ENCODE results near the gene POU2AF1.

POU2AF1 gene, protein sequence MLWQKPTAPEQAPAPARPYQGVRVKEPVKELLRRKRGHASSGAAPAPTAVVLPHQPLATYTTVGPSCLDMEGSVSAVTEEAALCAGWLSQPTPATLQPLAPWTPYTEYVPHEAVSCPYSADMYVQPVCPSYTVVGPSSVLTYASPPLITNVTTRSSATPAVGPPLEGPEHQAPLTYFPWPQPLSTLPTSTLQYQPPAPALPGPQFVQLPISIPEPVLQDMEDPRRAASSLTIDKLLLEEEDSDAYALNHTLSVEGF

DNA sequence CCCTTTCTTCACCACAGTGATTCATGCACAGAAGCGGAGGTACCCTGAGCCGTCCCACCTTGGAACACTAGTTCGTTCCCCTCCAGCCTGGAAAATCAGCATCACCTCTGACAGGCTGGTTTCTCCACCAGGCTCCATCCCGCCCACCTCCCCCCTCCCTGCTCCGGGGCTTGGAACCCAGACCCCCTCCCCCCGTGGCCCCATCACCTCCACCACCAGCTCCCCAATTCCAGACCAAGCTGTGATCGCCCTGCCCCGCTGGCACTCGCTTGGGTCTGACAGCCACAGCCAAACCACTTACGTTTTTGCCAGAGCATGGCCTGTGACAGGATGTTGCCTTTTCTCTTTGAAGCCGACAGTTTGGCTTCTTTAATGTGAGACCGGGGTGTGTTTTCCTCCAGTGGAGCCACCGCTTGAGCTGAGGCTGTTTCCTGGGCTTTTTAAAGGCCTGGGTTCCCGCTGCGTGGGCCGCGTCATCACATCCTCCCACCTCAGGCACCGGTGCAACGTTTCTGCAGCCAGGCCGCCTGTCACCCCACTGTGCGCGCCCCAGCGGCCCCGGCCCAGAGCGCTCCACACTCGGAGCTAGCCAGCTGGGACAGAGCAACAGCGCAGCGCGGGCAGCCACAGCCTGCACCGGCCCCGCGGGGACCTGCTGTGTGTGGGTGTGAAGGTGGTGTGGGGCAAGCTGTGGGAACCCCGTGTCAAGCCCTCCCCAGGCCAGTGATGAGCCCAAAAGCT is at the start of gene POU2AF1:
TSS of gene POU2AF1 (minus strand) at position 415 of the 741 bp plus-strand sequence. CDS start at position 317, 98 bp downstream.
- DNase-seq (ENCODE audit: low spot score) = peak; percentile 62
- FAIRE-seq = peak; percentile 88

DNA sequence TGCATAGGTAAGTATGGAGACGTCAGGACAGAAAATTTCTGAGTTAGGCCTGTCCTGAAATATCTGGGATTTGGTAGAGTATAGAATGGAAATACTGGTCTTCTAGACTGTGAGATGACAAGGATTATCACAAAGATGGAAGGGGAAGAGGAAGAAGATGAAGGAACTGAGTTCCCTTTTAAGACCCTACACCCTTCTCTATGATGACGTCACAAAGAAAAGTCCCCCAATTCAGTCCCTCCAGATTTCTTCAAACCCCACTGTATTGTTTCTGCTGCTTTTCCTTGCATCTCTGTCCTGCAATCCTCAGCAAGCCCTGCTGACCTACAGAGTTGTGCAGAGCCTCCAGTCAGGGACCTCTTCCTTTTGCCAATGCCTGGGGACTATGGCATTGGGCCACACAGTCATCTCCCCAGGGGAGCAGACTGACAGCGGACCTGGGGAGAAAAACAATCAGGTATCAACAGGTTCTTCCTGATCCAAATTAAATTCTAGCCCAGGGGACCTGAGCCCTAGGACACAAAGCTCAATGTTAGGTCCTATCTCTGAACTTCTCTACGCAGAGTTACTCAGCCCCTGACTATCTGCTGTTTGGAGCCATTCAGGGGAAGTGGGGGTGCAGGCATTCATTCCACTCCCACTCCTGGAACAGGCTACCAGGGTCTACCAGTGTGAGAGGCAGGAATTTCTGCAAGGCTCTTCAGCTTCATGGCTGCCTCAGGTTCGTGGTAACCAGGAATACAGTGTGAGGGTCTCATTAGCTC is 49.2 kb upstream of the POU2AF1 start:
- DNase-seq (ENCODE audit: low spot score) (no peak), FAIRE-seq (peak; percentile 5)

GRCh38 chr11:111427471-111427912 is 48.4 kb upstream of the POU2AF1 start:
- DNase-seq (ENCODE audit: low spot score) (no peak), FAIRE-seq (no peak)

GRCh38 chr11:111426617-111427016 is 47.5 kb upstream of the POU2AF1 start:
- DNase-seq (ENCODE audit: low spot score) (no peak), FAIRE-seq (peak; percentile 53)

DNA sequence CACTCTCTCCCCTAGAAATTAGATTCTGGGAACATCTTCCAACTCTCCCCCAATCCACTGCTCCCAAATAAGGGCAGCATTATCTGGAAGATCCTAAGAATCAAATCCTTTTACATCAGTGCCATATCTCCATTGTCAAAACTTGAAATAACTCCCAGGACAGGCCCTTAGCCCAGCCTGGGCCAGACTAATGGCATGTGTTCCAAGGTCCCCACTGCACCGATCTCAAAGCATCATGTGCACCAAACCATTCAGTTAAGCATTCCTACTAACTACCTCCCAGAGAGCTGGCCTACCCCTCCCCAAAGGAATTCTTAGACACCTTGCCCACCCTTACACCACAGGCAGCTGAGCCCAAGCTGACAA is 44.2 kb upstream of the POU2AF1 start:
- no peak for DNase-seq (ENCODE audit: low spot score)
- no peak for FAIRE-seq

DNA sequence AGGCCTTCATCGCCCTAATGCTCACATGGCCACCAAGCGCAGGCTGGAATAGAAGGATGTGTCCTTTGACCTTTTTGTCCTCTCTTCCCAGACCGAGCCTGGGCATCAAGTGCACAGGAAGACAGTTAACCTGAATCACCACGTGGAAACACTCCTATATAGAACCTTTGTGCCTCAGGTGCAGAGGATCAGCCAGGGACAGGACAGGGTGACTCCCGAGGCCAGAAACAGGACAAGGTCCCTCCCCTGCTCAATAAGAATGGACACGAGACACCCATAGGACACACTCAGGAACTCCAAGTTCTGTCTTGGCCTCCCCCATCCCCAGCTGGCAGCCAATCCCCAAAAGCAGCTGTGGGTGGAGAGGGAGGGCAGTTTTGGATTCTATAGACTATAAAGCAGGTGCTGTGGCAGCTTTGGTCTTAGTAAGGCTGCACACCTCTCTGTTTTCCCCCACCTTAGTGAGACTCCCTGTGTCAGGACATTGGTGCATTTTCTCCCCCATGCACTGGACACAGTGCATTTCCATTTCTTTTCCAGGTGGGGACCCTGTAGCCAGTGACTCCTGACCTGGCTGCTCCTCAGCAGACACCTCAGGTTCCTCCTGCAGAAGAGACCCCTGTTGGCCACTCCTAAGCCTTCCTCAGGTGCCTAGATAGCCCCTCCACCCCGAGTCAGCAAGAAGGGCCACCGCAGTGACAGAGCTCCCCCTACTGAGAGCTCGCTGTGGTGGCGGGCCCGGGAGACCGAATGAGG is 43.6 kb upstream of the POU2AF1 start:
- FAIRE-seq = peak; percentile 27
- DNase-seq (ENCODE audit: low spot score) = no peak

DNA sequence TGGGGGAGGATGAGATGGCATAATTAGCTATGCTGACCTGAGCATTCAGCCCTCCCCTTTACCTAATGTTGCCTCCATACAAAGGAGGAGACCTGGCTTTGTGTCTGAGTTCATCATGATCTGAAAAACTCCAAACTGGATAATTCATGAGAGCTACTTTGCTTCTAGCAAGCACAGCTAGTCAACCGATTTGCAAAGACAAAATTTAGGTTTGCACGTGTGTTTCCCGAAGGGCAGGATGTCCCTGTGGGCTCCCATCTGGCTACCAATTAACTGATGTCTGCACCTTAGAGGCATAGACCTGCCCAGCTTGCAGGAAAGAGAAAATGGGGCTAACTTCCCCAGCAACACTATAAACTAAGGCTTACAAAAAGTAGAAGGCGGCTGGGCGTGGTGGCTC is 42.2 kb upstream of the POU2AF1 start:
- no peak for FAIRE-seq
- no peak for DNase-seq (ENCODE audit: low spot score)

- DNase-seq (ENCODE audit: low spot score) (no peak), FAIRE-seq (no peak)
Observed at GRCh38 chr11:111419641-111420327, 40.7 kb upstream of the POU2AF1 start.

GRCh38 chr11:111419181-111419580 is 40.1 kb upstream of the POU2AF1 start:
- FAIRE-seq = peak; percentile 74

GRCh38 chr11:111418436-111418787 is 39.3 kb upstream of the POU2AF1 start:
- DNase-seq (ENCODE audit: low spot score) (no peak), FAIRE-seq (no peak)

More at GRCh38 chr11:111419181-111419580, 40.1 kb upstream of the POU2AF1 start:
- no peak for DNase-seq (ENCODE audit: low spot score)

DNA sequence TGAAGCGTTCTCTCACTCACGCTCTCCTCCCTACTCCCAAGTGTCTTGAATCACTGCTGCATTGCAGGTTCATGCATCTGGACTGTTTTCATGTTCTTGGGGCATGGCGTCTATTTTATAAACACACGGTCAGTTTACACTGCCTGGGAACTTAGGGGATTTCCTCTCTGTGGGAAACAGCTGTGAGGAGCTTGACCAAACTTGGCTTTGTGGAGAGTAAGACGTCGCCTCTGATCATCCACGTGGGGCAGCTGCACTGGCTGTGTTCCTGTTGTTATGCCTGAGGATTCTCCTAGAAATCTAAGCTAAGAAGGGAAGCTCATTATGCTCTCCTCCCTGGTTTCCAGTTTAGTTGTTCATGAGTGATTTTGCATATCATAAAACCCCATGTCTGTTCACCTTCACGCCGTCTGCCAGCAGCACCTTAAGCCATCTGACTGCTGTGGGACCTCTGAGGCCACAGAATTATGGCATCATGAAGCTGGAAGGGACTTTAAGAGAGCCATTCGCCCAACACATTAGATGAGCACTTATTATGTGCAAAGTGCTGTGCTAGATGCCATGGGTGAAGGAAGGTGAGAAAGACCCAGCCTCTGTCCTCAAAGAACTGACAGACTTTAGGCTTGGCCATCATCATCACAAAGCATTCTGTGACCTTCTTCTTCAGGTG is 38.8 kb upstream of the POU2AF1 start:
- DNase-seq (ENCODE audit: low spot score) = no peak
- FAIRE-seq = no peak

GRCh38 chr11:111417011-111417765 is 38.1 kb upstream of the POU2AF1 start:
- FAIRE-seq (no peak), DNase-seq (ENCODE audit: low spot score) (no peak)

GRCh38 chr11:111416231-111416960 is 37.3 kb upstream of the POU2AF1 start:
- FAIRE-seq (no peak), DNase-seq (ENCODE audit: low spot score) (no peak)

- DNase-seq (ENCODE audit: low spot score) (no peak), FAIRE-seq (no peak)
Observed at GRCh38 chr11:111414936-111415335, 35.9 kb upstream of the POU2AF1 start.

GRCh38 chr11:111414267-111414931 is 35.3 kb upstream of the POU2AF1 start:
- FAIRE-seq (no peak), DNase-seq (ENCODE audit: low spot score) (no peak)

DNA sequence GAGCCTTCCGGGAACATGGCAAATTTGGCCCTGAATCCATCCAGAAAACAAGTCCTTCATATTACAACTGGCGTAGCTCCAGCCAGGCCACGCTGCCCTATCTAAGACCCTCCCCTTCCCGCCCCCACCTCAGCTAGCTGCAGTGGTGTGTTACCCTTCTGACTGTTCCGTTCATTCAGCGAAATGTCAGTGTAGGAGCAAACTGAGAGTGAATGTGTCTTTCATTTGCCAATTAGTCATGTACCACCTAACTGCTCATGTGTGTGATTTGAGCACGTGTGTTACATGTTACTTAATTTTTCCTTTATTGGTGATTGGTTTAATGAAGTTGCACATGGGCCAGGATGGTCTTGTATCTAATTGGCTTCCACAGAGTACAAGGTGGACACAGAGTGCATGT is 34.8 kb upstream of the POU2AF1 start:
- peak; percentile 37 for FAIRE-seq

GRCh38 chr11:111412293-111412692 is 33.2 kb upstream of the POU2AF1 start:
- no peak for DNase-seq (ENCODE audit: low spot score)
- no peak for FAIRE-seq

More for the DNA sequence above, 34.8 kb upstream of the POU2AF1 start:
- DNase-seq (ENCODE audit: low spot score) = no peak

DNA sequence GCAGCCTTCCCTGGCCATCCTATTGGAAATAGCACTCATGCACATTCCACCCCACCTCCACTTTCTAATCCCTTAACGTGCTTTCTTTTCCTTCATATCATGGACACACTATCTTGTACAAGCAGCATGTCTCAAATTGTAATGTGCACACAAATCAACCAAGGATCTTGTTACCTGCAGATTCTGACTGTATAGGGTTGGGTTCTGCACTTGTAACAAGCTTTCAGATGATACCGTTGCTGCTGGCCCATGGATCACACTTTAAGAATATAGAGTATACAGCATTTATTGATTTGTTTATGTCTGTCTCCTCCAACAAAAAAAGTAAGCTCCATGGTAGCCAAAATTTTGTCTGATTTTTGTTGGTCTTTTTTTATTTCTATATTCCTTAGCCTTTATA is 32.4 kb upstream of the POU2AF1 start:
- DNase-seq (ENCODE audit: low spot score) = no peak
- FAIRE-seq = no peak
